H1 (cell line): Measurements from ENCODE around the gene ANO9. TPM values are rescaled to one million over a fixed set of nuclear protein-coding genes. Genes with fewer than 3 reads are reported as not detected.

Experiments used
- BCL11A ChIP-seq, 2 experiments: IDR thresholded peaks; one replicate each; pipeline ENCODE4 v1.6.1; 2011; ENCODE audit warnings: low read depth in 2 of 2, low read length in 2 of 2, mild to moderate bottlenecking in 2 of 2
- HDAC2 ChIP-seq, 2 experiments: fragments of 300-600 bp in 1 of 2; sonication (generic) in 1 of 2; IDR thresholded peaks; 2 replicates each; pipeline ENCODE4 v1.6.1; 2011 to 2012; ENCODE audit warnings: low read depth in 2 of 2, low read length in 2 of 2, mild to moderate bottlenecking in 2 of 2, moderate library complexity in 2 of 2, borderline replicate concordance in 1 of 2, inconsistent platforms in 1 of 2
- MAFK ChIP-seq: IDR thresholded peaks from 2 replicates; pipeline ENCODE4 v1.6.1; 2012; ENCODE audit warnings: low read depth, mild to moderate bottlenecking, improper control_type of control experiment, low read length
- NANOG ChIP-seq: IDR thresholded peaks from 2 replicates; pipeline ENCODE4 v1.6.1; 2011; ENCODE audit warnings: low read length, low read depth, mild to moderate bottlenecking, inconsistent platforms; ENCODE audit not compliant: insufficient read depth, poor library complexity, severe bottlenecking
- RAD21 ChIP-seq, 2 experiments: IDR thresholded peaks in 1 of 2; conservative IDR thresholded peaks in 1 of 2; 2 replicates each; pipeline ENCODE4 v1.6.1; 2011; ENCODE audit warnings: low read depth in 2 of 2, low read length in 2 of 2, improper control_type of control experiment in 1 of 2, inconsistent platforms in 1 of 2, mild to moderate bottlenecking in 1 of 2, moderate library complexity in 1 of 2
- TEAD4 ChIP-seq: IDR thresholded peaks from 2 replicates; pipeline ENCODE4 v1.6.1; 2012; ENCODE audit warnings: low read depth, low read length, inconsistent platforms, mixed read lengths
- polyA plus RNA-seq, 7 experiments: library from polyadenylated mRNA; depleted of rRNA in 3 of 7; stranded (reverse) in 5 of 7; unstranded in 2 of 7; fragments of >200 nt in 5 of 7; fragments of 200-250 nt in 2 of 7; gene quantifications; 1 replicate in 5 of 7; 2 replicates in 1 of 7; 4 replicates in 1 of 7; pipeline versions ENCODE4 v1.2.1 to v1.2.3, GENCODE V29; 2011 to 2013; ENCODE audit warnings: missing spikeins in 2 of 7, mixed read lengths in 2 of 7
- total RNA-seq: library from RNA; stranded (reverse); fragmentation: NEBNext Ultra II Directional; extraction: Animal tissue kit (Norgen Biotek cat#: 25700); gene quantifications from 2 replicates; pipeline ENCODE4 v1.2.1, GENCODE V29; 2021

The ANO9 gene
- total and polyA plus RNA-seq, 2 of the 8 experiments (the other 6 are each of a cell fraction or from before 2014, with no cell fraction given): 20.0 to 20.7 TPM

DNA sequence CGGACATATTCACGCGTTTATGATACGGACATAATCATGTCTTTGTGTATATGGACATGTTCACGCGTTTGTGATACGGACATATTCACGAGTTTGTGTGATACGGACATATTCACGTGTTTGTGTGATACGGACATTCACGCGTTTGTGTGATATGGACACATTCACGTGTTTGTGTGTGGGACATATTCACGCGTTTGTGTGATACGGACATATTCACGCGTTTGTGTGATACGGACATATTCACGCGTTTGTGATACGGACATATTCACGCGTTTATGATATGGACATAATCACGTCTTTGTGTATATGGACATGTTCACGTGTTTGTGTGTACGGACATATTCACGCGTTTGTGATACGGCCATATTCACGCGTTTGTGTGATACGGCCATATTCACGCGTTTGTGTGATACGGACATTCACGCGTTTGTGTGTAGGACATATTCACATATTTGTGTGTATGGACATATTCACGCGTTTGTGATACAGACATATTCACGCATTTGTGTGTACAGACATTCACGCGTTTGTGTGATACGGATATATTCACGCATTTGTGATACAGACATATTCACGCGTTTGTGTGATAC is 33.2 kb upstream of the ANO9 start (continued):
- no peak for TF ChIP-seq NANOG
- TF ChIP-seq HDAC2 (IDR thresholded peaks at IDR 0.05; ENCODE audit: borderline replicate concordance in 1 of 2, low read depth in 2 of 2, low read length in 2 of 2): no peak
- TF ChIP-seq TEAD4: no peak
- TF ChIP-seq RAD21 (IDR thresholded peaks at IDR 0.05 in 1 of 2, conservative IDR thresholded peaks at IDR 0.05 in 1 of 2; ENCODE audit: low read depth in 2 of 2, low read length in 2 of 2): no peak
- TF ChIP-seq MAFK: no peak
- TF ChIP-seq BCL11A (IDR thresholded peaks at IDR 0.05; ENCODE audit: low read depth in 2 of 2, low read length in 2 of 2): no peak
